ENCODE measurements around the gene DNAJC16. TPM values are rescaled to one million over a fixed set of nuclear protein-coding genes. Genes with fewer than 3 reads are reported as not detected.

Gene DNAJC16
- total RNA-seq, 4 donors from 2014 or later, result 10.2 to 18.7 (median 13.8) TPM

DNA sequence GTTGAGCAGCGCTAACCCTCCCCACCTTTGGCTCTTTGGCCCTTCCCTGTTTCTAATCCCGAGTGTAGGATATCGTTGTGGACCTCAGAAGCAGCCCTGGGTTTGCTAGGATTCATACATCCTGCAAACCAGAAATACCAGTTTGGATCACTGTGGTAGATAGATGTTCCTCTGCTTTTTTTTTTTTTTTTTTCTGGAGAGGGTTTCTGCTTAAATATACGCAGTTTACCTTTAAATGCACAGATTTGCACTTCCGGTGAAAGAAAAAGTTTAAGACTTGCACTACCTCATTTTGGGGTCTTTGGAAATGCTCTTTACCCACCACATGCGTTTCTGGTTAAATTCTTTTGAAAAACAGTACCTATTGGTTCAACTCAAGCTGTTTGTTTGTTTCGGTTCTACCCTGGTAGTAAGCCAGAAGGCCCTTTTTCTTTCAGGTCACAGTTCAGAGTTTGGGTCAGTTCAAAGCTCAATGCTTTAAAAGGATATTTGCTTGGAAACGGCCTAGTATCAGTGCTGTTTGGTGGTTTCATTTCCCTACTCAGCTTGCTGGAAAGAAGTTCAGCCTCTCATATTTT is 91.5 kb downstream of the DNAJC16 start:
- Histone ChIP-seq H3K27ac (peak overlapping the region; percentile 90 to 98 (median 94)), H3K4me3 (peak overlapping the region; percentile 83 to 95), H3K36me3 (no peaks in the 10 kb centered on the region), H3K9me3 (no peaks in the 10 kb centered on the region), H3K4me1 (peaks cover 3 to 59% (median 16%) of the 10 kb centered on the region in 3 donors), H3K27me3 (no peaks in the 10 kb centered on the region)
- TF ChIP-seq EP300 (IDR thresholded peaks at IDR 0.05), result no peak
- TF ChIP-seq, protein P1, sequence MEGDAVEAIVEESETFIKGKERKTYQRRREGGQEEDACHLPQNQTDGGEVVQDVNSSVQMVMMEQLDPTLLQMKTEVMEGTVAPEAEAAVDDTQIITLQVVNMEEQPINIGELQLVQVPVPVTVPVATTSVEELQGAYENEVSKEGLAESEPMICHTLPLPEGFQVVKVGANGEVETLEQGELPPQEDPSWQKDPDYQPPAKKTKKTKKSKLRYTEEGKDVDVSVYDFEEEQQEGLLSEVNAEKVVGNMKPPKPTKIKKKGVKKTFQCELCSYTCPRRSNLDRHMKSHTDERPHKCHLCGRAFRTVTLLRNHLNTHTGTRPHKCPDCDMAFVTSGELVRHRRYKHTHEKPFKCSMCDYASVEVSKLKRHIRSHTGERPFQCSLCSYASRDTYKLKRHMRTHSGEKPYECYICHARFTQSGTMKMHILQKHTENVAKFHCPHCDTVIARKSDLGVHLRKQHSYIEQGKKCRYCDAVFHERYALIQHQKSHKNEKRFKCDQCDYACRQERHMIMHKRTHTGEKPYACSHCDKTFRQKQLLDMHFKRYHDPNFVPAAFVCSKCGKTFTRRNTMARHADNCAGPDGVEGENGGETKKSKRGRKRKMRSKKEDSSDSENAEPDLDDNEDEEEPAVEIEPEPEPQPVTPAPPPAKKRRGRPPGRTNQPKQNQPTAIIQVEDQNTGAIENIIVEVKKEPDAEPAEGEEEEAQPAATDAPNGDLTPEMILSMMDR (IDR thresholded peaks at IDR 0.05), result no peak
- TF ChIP-seq POLR2A (IDR thresholded peaks at IDR 0.05), result no peak
- no peak for TF ChIP-seq POLR2AphosphoS5 (IDR thresholded peaks at IDR 0.05)
- no peak for ATAC-seq
- 1 to 3% methylated on average over 4 to 7 of the region's 8 CpGs for WGBS, 2 donors (ENCODE audit: low coverage in 1 of 2)

DNA sequence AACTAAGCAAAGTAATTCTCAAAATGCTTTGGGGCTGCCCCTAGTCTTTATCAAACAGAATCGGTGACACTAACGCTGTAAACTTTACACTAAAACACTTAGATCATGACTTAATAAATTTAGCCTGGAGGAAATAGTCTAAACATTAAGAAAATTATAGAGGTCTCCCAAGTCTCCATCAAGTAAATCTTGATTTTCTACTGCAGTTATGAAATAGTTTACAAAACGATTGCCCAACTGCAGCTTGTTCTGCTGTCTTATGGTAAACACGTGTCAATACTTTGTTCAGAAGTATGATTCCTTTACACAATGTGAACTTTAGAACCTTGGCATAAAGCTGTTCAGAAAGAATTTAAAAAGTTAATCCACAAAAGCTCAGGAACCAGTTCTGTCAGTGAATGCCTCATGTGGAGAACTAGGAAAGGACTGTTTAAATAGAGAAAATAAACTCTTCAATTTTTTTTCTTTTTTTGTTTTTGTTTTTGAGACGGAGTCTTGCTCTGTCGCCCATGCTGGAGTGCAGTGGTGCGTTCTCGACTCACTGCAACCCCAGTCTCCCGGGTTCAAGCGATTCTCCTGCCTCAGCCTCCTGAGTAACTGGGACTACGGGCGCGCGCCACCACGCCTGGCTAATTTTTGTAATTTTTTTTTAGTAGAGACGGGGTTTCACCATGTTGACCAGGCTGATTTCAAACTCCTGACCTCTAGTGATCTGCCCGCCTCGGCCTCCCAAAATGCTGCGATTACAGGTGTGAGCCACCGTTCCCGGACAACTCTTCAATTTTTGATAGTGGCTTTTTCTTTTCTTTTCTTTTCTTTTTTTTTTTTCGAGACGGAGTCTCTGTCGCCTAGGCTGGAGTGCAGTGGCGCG is 92.2 kb downstream of the DNAJC16 start:
- Histone ChIP-seq H3K4me3 (peak overlapping the region; percentile 83 to 95), H3K9me3 (no peaks in the 10 kb centered on the region), H3K4me1 (peaks cover 3 to 59% (median 16%) of the 10 kb centered on the region in 3 donors), H3K27me3 (no peaks in the 10 kb centered on the region), H3K27ac (peak overlapping the region; percentile 90 to 98 (median 94)), H3K36me3 (no peaks in the 10 kb centered on the region)
- no peak for ATAC-seq
- 59 to 67% methylated on average over 15 to 19 of the region's 26 CpGs for WGBS, 2 donors (ENCODE audit: low coverage in 1 of 2)
- no peak for TF ChIP-seq POLR2A (IDR thresholded peaks at IDR 0.05)
- TF ChIP-seq EP300 (IDR thresholded peaks at IDR 0.05), result no peak
- TF ChIP-seq, protein P1 (IDR thresholded peaks at IDR 0.05), result peak in 1 of 4 experiments; percentile 38
- peak; percentile 93 for TF ChIP-seq POLR2AphosphoS5 (IDR thresholded peaks at IDR 0.05)

DNA sequence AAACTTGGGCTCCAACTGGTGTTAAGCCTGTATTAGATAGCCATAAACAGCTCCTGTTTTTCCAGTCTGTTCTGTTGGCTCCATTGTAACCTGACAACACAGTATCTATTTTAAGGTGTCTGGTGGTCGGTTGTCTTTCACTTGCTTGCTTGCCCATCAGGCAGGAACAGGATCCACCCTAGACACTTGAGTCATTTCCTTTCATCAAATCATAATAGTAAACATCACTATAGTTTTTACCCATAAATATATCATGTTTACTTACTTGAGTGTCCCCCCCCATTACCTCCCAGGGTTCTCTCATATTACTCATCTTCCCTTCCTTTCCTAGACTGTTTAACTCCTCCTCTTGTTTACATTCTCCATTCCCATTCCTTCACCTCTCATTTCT is 93.5 kb downstream of the DNAJC16 start:
- H3K9me3 ChIP-seq, result no peaks in the 10 kb centered on the region
- H3K4me3 ChIP-seq, result no peak overlapping the region
- ATAC-seq, result no peak
- H3K27ac ChIP-seq, result peak overlapping the region in 3 of 4 donors; percentile 53 to 98 (median 92)
- TF ChIP-seq, protein P1 (IDR thresholded peaks at IDR 0.05), result no peak
- TF ChIP-seq POLR2AphosphoS5 (IDR thresholded peaks at IDR 0.05), result no peak
- 67 to 71% methylated on average over 1 of the region's 1 CpG for WGBS, 2 donors (ENCODE audit: low coverage in 1 of 2)
- no peaks in the 10 kb centered on the region for H3K36me3 ChIP-seq
- peaks cover 3 to 71% (median 16%) of the 10 kb centered on the region in 3 donors for H3K4me1 ChIP-seq
- no peaks in the 10 kb centered on the region for H3K27me3 ChIP-seq

DNA sequence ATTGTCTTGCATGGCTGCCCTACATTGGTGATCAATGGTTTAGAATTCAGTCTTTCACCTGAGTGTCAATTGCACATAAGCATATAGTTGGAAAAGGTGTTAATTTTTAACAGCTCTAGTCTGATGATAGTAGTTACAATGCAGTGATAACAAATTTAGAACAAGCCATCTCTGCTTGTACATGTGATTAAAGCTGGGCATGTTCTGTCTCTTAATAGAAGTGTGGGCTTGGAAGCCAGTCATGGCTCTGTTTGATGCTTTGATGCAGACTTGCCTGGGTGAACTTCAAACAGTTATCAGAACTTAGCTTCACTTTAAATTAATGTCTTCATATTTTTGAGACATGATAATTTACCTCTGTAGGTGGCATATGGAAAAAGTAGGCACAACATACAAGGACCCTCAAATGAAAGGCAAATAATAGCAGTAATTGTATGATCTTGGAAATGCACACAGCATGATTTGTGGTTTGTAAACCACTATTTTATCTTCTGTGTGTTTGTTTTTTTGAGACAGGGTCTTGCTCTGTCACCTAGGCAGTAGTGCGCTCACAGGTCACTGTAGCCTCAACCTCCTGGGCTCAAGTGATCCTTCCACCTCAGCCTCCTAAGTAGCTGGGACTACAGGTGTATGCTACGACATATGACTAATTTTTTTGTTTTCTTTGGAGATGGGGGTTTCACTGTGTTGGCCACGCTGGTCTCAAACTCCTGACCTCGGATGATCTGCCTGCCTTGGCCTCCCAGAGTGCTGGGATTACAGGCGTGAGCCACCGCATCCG is 94.4 kb downstream of the DNAJC16 start:
- no peak for ATAC-seq
- peaks cover 3 to 75% (median 16%) of the 10 kb centered on the region in 3 donors for H3K4me1 ChIP-seq
- WGBS, 2 donors (ENCODE audit: low coverage in 1 of 2), result 92 to 97% methylated on average over 4 to 7 of the region's 7 CpGs

More for the DNA sequence above, 94.4 kb downstream of the DNAJC16 start:
- Histone ChIP-seq H3K36me3 (no peaks in the 10 kb centered on the region), H3K9me3 (no peaks in the 10 kb centered on the region), H3K27ac (peak overlapping the region in 1 of 4 donors; percentile 98), H3K27me3 (no peaks in the 10 kb centered on the region), H3K4me3 (no peak overlapping the region)
- no peak for TF ChIP-seq POLR2AphosphoS5 (IDR thresholded peaks at IDR 0.05)
- TF ChIP-seq EP300 (IDR thresholded peaks at IDR 0.05), result no peak
- TF ChIP-seq, protein P1 (IDR thresholded peaks at IDR 0.05), result no peak
- TF ChIP-seq POLR2A (IDR thresholded peaks at IDR 0.05), result no peak
